SH-SY5Y (cell line): ENCODE data around the gene LRRC53.

ENCODE experiments used
- GATA2 ChIP-seq: IDR thresholded peaks from 2 replicates; pipeline ENCODE4 v1.6.1; 2011; ENCODE audit warnings: mild to moderate bottlenecking, low read depth, low read length
- GATA3 ChIP-seq: IDR thresholded peaks from 2 replicates; pipeline ENCODE4 v1.6.1; 2011; ENCODE audit warnings: low read depth, mild to moderate bottlenecking, low read length, moderate library complexity

DNA sequence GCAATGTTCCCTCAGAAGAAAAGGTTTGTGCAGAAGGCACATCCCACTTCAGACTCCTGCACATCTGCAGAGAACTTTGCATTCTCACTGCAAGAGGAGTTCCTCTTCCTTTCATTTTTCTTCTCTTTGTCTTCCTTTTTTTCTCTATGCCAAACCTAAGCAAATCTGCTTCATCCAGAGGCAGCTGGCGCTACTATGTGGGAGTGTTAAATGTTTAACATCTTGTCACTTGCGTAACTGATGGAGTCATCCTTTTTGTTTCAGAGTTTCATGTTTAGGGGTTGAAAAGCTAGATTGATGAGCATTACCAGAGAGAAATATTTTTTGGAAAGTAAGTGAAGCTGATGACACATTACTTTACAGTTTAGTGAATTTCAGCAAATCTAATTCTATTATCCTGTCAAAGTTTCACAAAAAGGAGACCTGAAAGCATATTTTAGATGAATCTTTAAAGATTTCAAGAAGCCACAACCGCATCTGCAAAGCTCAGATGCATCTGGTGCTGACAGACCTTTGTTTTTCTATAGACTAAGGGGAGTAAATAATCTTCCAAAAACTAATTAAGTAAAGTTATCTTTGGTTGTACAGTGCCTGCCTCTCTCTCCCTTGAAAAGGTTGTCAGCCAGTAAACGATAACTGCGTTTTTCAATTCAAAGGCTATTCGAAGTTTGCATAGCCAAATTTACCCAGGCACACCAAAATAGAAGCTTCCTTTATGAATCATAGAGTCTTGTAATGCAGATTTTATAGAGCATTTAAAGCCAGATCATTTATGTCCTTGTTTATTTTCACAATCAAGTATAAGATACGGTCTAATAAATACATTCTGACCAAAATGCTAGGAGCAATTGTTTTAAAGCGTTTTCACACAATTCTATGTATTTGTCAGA is 1.2 kb upstream of the LRRC53 start:
- no peak for TF ChIP-seq GATA2
- TF ChIP-seq GATA3 = no peak
